Measurements from ENCODE around the gene BCL11B. TPM values are rescaled to one million over a fixed set of nuclear protein-coding genes. Genes with fewer than 3 reads are reported as not detected.

The BCL11B gene
- total and polyA plus RNA-seq, 4 donors: 0.20 to 2.3 (median 0.66) TPM

DNA sequence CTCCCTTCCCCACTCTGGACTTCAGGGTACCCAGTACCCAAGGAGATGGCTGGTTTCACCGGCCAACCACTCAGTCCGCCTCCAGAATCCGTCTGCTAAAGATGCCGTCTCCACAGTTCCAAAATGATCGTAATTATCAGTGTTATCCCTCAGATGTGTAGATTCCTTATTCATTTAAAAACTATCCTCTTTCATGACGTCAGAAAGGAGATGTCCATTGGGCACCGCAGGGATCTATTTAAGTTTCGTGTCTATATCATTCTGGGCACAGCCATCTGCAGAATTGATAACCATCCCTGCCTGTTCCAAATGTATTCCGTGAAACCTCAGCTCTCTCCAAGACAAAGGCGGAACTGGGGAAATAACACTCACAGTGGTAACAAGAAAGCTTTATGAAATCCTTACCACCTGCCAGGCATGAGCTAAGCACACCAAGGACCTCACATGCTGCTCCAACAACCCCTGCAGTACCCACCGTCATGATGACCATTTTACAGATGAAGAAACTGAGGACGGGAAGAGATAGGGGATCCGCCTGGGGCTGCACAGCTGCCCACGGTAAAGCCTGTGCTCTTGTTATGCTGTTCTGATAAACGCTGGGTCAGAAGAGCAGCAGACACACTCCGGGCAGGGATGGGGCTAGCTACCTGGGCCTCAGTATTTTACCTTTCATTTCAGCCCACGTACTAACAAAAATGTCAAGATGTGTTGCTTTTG lies 90.0 kb downstream of the BCL11B start:
- Histone ChIP-seq H3K4me3 (no peak overlapping the region), H3K27me3 (ENCODE audit: control insufficient read depth in 3 of 3, insufficient read depth in 3 of 3, low read length in 2 of 3) (no peaks in the 10 kb centered on the region), H3K9me3 (ENCODE audit: control insufficient read depth in 4 of 4, insufficient read depth in 3 of 4, low read length in 3 of 4) (peaks cover 0 to 2% (median 0%) of the 10 kb centered on the region in 4 donors), H3K9ac (ENCODE audit: insufficient read depth in 1 of 2, low read length in 2 of 2) (no peak overlapping the region), H3K36me3 (ENCODE audit: control insufficient read depth in 4 of 4, insufficient read depth in 4 of 4, low read length in 4 of 4) (no peaks in the 10 kb centered on the region), H3K4me1 (ENCODE audit: control insufficient read depth in 5 of 5, insufficient read depth in 5 of 5, low read length in 5 of 5) (peaks cover 0 to 27% (median 13%) of the 10 kb centered on the region in 5 donors), H3K27ac (ENCODE audit: low read depth in 1 of 2, low read length in 1 of 2) (no peak overlapping the region)
- TF ChIP-seq, protein P1, sequence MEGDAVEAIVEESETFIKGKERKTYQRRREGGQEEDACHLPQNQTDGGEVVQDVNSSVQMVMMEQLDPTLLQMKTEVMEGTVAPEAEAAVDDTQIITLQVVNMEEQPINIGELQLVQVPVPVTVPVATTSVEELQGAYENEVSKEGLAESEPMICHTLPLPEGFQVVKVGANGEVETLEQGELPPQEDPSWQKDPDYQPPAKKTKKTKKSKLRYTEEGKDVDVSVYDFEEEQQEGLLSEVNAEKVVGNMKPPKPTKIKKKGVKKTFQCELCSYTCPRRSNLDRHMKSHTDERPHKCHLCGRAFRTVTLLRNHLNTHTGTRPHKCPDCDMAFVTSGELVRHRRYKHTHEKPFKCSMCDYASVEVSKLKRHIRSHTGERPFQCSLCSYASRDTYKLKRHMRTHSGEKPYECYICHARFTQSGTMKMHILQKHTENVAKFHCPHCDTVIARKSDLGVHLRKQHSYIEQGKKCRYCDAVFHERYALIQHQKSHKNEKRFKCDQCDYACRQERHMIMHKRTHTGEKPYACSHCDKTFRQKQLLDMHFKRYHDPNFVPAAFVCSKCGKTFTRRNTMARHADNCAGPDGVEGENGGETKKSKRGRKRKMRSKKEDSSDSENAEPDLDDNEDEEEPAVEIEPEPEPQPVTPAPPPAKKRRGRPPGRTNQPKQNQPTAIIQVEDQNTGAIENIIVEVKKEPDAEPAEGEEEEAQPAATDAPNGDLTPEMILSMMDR (IDR thresholded peaks at IDR 0.05; ENCODE audit: control extremely low read depth, extremely low read depth): no peak
- 81 to 92% methylated on average over 17 of the region's 17 CpGs for WGBS, 2 donors
- DNase-seq: no peak
- no peak for ATAC-seq (ENCODE audit: insufficient read depth, low FRiP score)

DNA sequence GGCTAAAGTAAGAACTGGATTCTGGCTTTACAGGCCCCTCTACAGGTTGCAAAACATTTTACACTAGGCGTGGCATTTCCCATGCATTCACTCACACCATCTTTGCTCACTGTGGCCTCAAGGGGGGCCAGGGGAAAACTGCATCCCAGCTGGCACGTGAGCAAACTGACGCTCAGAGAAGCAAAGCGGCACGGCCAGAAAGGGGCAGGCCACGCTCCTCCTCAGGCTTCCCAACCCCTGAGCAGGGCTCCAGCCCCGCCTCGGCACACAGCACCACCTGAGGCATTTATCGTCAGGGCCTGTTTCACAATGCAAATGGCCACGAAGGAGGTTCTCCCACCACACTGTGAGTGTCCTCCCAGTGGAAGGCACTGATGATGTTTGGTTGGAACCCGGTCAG lies 90.8 kb downstream of the BCL11B start:
- Histone ChIP-seq H3K27me3 (ENCODE audit: control insufficient read depth in 3 of 3, insufficient read depth in 3 of 3, low read length in 2 of 3) (no peaks in the 10 kb centered on the region), H3K9ac (ENCODE audit: insufficient read depth in 1 of 2, low read length in 2 of 2) (no peak overlapping the region), H3K27ac (ENCODE audit: low read depth in 1 of 2, low read length in 1 of 2) (no peak overlapping the region), H3K9me3 (ENCODE audit: control insufficient read depth in 4 of 4, insufficient read depth in 3 of 4, low read length in 3 of 4) (peaks cover 0 to 2% (median 0%) of the 10 kb centered on the region in 4 donors), H3K4me1 (ENCODE audit: control insufficient read depth in 5 of 5, insufficient read depth in 5 of 5, low read length in 5 of 5) (peaks cover 0 to 29% (median 14%) of the 10 kb centered on the region in 5 donors), H3K4me3 (no peak overlapping the region), H3K36me3 (ENCODE audit: control insufficient read depth in 4 of 4, insufficient read depth in 4 of 4, low read length in 4 of 4) (no peaks in the 10 kb centered on the region)
- TF ChIP-seq, protein P1 (IDR thresholded peaks at IDR 0.05; ENCODE audit: control extremely low read depth, extremely low read depth): no peak
- WGBS, 2 donors: 81% methylated on average over 11 of the region's 11 CpGs
- no peak for DNase-seq
- ATAC-seq (ENCODE audit: insufficient read depth, low FRiP score): no peak

DNA sequence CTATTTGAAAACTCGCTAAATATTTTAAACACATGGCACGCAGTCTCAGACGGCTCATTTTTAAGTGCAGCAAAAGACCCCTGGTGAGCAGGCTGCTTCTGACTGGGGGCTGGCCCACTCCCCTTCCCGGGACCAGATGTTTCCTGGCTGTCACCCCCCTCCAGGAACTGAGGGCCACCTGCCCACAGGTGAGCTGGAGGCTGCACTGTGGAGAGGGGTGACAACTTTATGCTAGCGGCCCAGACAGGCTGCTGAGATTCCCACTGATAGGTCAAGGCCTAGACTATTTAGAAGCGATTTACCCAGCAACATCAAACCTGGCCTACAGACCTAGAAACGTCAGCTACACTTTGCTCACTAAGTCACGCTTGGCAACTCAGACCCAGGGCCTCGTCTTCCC lies 92.1 kb downstream of the BCL11B start:
- peaks cover 0 to 29% (median 14%) of the 10 kb centered on the region in 5 donors for H3K4me1 ChIP-seq (ENCODE audit: control insufficient read depth in 5 of 5, insufficient read depth in 5 of 5, low read length in 5 of 5)
- 75 to 83% methylated on average over 9 of the region's 9 CpGs for WGBS, 2 donors
- no peak for DNase-seq
- no peak overlapping the region for H3K9ac ChIP-seq (ENCODE audit: insufficient read depth in 1 of 2, low read length in 2 of 2)
- no peak overlapping the region for H3K4me3 ChIP-seq
- no peak for ATAC-seq (ENCODE audit: insufficient read depth, low FRiP score)
- H3K9me3 ChIP-seq (ENCODE audit: control insufficient read depth in 4 of 4, insufficient read depth in 3 of 4, low read length in 3 of 4): peaks cover 0 to 2% (median 0%) of the 10 kb centered on the region in 4 donors
- no peaks in the 10 kb centered on the region for H3K27me3 ChIP-seq (ENCODE audit: control insufficient read depth in 3 of 3, insufficient read depth in 3 of 3, low read length in 2 of 3)
- no peak overlapping the region for H3K27ac ChIP-seq (ENCODE audit: low read depth in 1 of 2, low read length in 1 of 2)
- no peaks in the 10 kb centered on the region for H3K36me3 ChIP-seq (ENCODE audit: control insufficient read depth in 4 of 4, insufficient read depth in 4 of 4, low read length in 4 of 4)
- TF ChIP-seq, protein P1 (IDR thresholded peaks at IDR 0.05; ENCODE audit: control extremely low read depth, extremely low read depth): no peak

All from lung (tissue), 12 donors.